RPMI7951 (cell line): ENCODE results near the gene PDE7B. TPM values are rescaled to one million over a fixed set of nuclear protein-coding genes. Genes with fewer than 3 reads are reported as not detected.
A peak's percentile ranks its signal among the peaks of the same experiment; 100 is the strongest.
"Not testable (repeated sequence)": the region's sequence is repeated elsewhere in the genome, so short reads cannot be mapped to it uniquely, and the experiment has no call there.

Experiments used
- DNase-seq: peaks from one replicate; pipeline ENCODE4 v3.0.0-alpha.2; 2012; ENCODE audit warnings: low read depth
- total RNA-seq: library from RNA; depleted of rRNA; stranded (reverse); fragments of >200 nt; shearing (Covaris generic); gene quantifications from 2 replicates; pipeline ENCODE4 v1.2.3, GENCODE V29; 2014

PDE7B gene
- total RNA-seq, 1 experiment from 2014 or later = 4.9 TPM

- no peak for DNase-seq
Observed at GRCh38 chr6:135842618-135843392, 8.7 kb upstream of the PDE7B start.

GRCh38 chr6:135850882-135851281, 619 bp upstream of the PDE7B start:
- DNase-seq = no peak

GRCh38 chr6:135852746-135853145, 1.2 kb downstream of the PDE7B start:
- DNase-seq = no peak

GRCh38 chr6:135853227-135853626, 1.7 kb downstream of the PDE7B start:
- peak; percentile 47 for DNase-seq

GRCh38 chr6:135853986-135854385, 2.5 kb downstream of the PDE7B start:
- DNase-seq = no peak

- no peak for DNase-seq
Observed at GRCh38 chr6:135854799-135855198, 3.3 kb downstream of the PDE7B start.

GRCh38 chr6:135858931-135859330, 7.4 kb downstream of the PDE7B start:
- no peak for DNase-seq

- no peak for DNase-seq
Observed at GRCh38 chr6:135860361-135860760, 8.9 kb downstream of the PDE7B start.

- DNase-seq = no peak
Observed at GRCh38 chr6:135861189-135861588, 9.7 kb downstream of the PDE7B start.

- DNase-seq = not testable (repeated sequence)
Observed at GRCh38 chr6:135864929-135865328, 13.4 kb downstream of the PDE7B start.

- peak; percentile 20 for DNase-seq
Observed at GRCh38 chr6:135866445-135867123, 15.1 kb downstream of the PDE7B start.

GRCh38 chr6:135867332-135867731, 15.8 kb downstream of the PDE7B start:
- no peak for DNase-seq

- peak; percentile 10 for DNase-seq
Observed at GRCh38 chr6:135869857-135870256, 18.4 kb downstream of the PDE7B start.

- DNase-seq = peak; percentile 86
Observed at GRCh38 chr6:135870722-135871121, 19.2 kb downstream of the PDE7B start.

- peak; percentile 68 for DNase-seq
Observed at GRCh38 chr6:135871296-135871695, 19.8 kb downstream of the PDE7B start.

GRCh38 chr6:135871878-135872277, 20.4 kb downstream of the PDE7B start:
- DNase-seq = peak; percentile 37

- DNase-seq = no peak
Observed at GRCh38 chr6:135875446-135875845, 23.9 kb downstream of the PDE7B start.

- DNase-seq = no peak
Observed at GRCh38 chr6:135876058-135876457, 24.6 kb downstream of the PDE7B start.

GRCh38 chr6:135877666-135878065, 26.2 kb downstream of the PDE7B start:
- DNase-seq = no peak

- peak; percentile 95 for DNase-seq
Observed at GRCh38 chr6:135880066-135880972, 28.8 kb downstream of the PDE7B start.

GRCh38 chr6:135883045-135883444, 31.5 kb downstream of the PDE7B start:
- peak; percentile 59 for DNase-seq

- no peak for DNase-seq
Observed at GRCh38 chr6:135883536-135883935, 32.0 kb downstream of the PDE7B start.
